ENCODE measurements around the gene PLA2G2E.
"Not testable (repeated sequence)": the region's sequence is repeated elsewhere in the genome, so short reads cannot be mapped to it uniquely, and the experiment has no call there.

PLA2G2E gene

GRCh38 chr1:19889656-19890055 is 33.8 kb downstream of the PLA2G2E start:
- TF ChIP-seq CTCF (IDR thresholded peaks at IDR 0.05; ENCODE audit: low read depth, low read length, missing control alignments) = no peak
- no peaks in the 10 kb centered on the region for H3K27me3 ChIP-seq (replicated peaks)
- no peak overlapping the region for H3K27ac ChIP-seq
- H3K36me3 ChIP-seq (replicated peaks) = peaks cover 10% of the 10 kb centered on the region
- DNase-seq = no peak
- no peak overlapping the region for H3K4me3 ChIP-seq (ENCODE audit: low read depth, low read length)
- in situ Hi-C loops (cut with HindIII; ENCODE audit: low pct_ligation_motif_present, low sequenced_read_pairs) = no loop called here

DNA sequence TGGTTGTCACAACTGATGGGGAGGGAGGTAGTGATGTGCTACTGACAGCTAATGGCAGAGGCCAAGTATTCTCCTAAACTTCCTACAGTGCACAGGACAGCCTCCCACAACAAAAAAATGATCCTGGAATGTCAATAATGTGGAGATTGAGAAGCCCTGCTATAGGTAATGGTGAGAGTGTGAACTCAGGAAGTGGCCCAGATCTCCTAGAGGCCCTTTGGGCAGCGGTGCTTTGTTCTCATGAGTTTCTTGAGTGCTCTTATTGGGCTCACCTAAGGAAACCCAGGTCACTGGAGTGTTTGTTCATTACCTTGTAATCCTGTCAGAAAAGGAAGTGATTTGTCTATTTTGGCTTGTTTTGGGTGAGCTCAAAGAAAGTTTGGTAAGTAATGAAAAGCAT is 35.3 kb downstream of the PLA2G2E start:
- no peak overlapping the region for H3K27ac ChIP-seq
- H3K4me3 ChIP-seq (ENCODE audit: low read depth, low read length) = no peak overlapping the region
- in situ Hi-C loops (cut with HindIII; ENCODE audit: low pct_ligation_motif_present, low sequenced_read_pairs) = no loop called here
- DNase-seq = no peak
- H3K36me3 ChIP-seq (replicated peaks) = peaks cover 8% of the 10 kb centered on the region
- H3K27me3 ChIP-seq (replicated peaks) = no peaks in the 10 kb centered on the region
- TF ChIP-seq CTCF (IDR thresholded peaks at IDR 0.05; ENCODE audit: low read depth, low read length, missing control alignments) = no peak

DNA sequence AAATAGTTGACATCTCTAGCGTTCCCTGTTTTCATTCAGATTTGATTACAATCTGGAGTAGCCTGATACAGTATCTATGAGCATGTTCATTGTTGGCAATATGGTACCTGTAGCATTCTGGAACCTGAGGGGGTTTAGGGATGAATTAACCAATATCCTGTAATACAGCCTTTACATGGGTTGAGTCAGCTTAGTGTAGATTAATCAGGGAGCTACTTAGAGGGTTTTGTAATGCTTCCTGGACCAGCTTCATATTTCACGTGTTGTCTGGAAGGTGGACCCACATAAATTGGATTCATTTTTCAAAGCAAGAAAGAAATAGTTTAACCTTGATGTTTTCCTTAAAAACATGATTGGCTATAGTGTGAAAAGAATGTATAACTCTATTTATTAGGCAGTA is 37.6 kb downstream of the PLA2G2E start:
- no peak for DNase-seq
- in situ Hi-C loops (cut with HindIII; ENCODE audit: low pct_ligation_motif_present, low sequenced_read_pairs) = no loop called here
- no peak overlapping the region for H3K27ac ChIP-seq
- no peaks in the 10 kb centered on the region for H3K27me3 ChIP-seq (replicated peaks)
- H3K36me3 ChIP-seq (replicated peaks) = no peaks in the 10 kb centered on the region
- TF ChIP-seq CTCF (IDR thresholded peaks at IDR 0.05; ENCODE audit: low read depth, low read length, missing control alignments) = no peak
- H3K4me3 ChIP-seq (ENCODE audit: low read depth, low read length) = no peak overlapping the region

DNA sequence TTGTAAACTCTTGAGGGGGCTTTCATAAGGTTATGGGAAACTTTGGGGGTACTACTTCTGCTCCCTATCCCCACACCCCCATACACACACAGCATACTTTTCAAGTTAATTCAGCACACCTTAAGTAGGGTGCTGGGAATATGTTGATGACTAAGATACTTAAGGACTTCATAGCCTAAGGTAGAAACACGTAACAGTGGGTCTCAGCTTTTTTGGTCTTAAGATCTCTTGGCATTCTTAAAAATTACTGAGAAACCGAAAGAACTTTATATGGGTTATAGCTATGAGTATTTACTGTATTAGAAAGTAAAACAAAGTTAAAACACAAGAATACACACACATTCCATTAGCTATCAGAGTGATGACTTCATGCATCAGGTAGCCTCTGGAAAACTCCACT is 39.1 kb downstream of the PLA2G2E start:
- H3K36me3 ChIP-seq (replicated peaks) = no peaks in the 10 kb centered on the region
- no peaks in the 10 kb centered on the region for H3K27me3 ChIP-seq (replicated peaks)
- no peak overlapping the region for H3K4me3 ChIP-seq (ENCODE audit: low read depth, low read length)
- no peak for TF ChIP-seq CTCF (IDR thresholded peaks at IDR 0.05; ENCODE audit: low read depth, low read length, missing control alignments)
- no peak for DNase-seq
- no peak overlapping the region for H3K27ac ChIP-seq
- in situ Hi-C loops (cut with HindIII; ENCODE audit: low pct_ligation_motif_present, low sequenced_read_pairs) = no loop called here

DNA sequence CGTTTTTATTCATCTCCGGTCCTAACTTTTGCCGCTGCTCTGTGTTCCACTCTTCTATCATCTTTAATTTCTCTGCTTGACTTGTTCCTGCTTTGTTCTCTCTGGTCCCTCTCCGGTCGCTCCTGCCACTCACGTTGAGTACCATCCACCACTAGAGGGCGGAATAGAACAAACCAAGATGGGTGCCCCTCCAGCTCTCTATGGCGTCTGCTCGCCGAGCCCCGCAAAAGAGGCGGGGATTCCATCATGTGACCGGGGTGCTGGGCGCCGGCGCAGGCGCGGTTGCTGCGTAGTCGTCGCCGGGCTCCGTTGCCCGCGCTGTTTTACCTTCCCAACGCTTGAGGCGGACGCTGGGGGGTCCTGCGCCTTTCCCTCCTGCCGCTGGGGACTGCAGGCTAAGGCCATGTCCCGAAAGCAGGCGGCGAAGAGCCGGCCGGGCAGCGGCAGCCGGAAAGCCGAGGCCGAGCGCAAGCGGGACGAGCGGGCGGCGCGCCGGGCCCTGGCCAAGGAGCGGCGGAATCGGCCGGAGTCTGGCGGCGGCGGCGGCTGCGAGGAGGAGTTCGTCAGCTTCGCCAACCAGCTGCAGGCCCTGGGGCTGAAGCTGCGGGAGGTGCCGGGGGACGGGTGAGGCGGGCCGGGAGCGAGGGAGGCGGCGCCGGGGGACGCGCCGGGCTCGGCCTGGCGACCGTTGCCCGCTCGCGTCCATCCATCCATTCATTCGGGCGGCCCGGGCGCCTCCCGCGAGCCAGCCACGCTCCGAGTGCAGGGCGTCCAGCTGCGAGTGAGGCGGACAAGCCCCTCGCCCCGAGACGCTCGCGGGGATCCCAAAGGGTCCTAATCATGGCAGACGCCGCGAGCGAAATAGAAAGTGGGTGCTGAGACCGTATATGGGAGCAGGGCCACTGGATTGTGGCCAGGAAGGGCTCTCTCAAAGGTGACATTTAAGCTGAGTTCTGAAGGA is 41.0 kb downstream of the PLA2G2E start, which contains the start of gene OTUD3:
Gene OTUD3, plus strand, starts transcription at position 285 of the 961 bp plus-strand sequence. Its CDS starts 119 bp downstream, at position 404.
- peak; percentile 89 for TF ChIP-seq CTCF (IDR thresholded peaks at IDR 0.05; ENCODE audit: low read depth, low read length, missing control alignments)
- DNase-seq = peak; percentile 95
- H3K27ac ChIP-seq = peak within 1 kb of the TSS; percentile 95
- H3K36me3 ChIP-seq (replicated peaks) = no peaks in the 10 kb centered on the region
- no peaks in the 10 kb centered on the region for H3K27me3 ChIP-seq (replicated peaks)
- peak within 1 kb of the TSS; percentile 82 for H3K4me3 ChIP-seq (ENCODE audit: low read depth, low read length)
- in situ Hi-C loops (cut with HindIII; ENCODE audit: low pct_ligation_motif_present, low sequenced_read_pairs) = no loop called here

DNA sequence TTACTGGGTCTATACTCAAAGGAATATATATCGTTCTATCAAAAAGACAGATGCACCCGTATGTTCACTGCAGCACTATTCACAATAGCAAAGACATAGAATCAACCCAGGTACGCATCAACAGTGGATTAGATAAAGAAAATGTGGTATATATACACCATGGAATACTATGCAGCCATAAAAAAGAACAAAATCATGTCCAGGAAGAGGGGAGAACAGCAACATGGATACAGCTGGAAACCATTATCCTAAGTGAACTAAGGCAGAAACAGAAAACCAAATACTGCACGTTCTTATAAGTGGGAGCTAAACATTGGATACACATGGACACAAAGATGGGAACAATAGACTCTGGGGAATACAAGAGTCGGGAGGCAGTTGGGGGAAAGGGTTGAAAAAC is 42.6 kb downstream of the PLA2G2E start:
- H3K4me3 ChIP-seq (ENCODE audit: low read depth, low read length); H3K36me3 ChIP-seq (replicated peaks); DNase-seq; in situ Hi-C loops (cut with HindIII; ENCODE audit: low pct_ligation_motif_present, low sequenced_read_pairs); H3K27ac ChIP-seq; H3K27me3 ChIP-seq (replicated peaks): not testable (repeated sequence)
